ENCODE measurements around the gene TMEFF1.

DNA sequence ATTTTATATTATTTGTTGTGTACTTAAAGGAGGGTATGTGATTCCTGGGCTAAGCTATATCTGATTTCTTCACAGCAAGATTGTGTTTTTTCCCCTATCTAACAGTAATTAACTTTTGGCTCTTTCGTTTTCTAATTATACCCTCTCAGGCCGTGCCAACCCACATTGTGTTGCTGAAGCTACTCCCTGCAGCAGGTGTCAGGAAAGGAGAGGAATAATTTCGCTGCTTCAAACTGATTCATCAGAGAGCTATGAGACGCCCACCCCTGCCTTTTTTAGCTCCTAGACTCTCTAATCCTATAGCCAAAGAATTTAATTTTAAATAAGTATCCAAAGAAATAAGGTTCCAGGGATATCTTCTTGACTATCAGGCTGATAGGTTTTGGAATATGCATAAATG is 108.7 kb downstream of the TMEFF1 start:
- TF ChIP-seq, protein P1, sequence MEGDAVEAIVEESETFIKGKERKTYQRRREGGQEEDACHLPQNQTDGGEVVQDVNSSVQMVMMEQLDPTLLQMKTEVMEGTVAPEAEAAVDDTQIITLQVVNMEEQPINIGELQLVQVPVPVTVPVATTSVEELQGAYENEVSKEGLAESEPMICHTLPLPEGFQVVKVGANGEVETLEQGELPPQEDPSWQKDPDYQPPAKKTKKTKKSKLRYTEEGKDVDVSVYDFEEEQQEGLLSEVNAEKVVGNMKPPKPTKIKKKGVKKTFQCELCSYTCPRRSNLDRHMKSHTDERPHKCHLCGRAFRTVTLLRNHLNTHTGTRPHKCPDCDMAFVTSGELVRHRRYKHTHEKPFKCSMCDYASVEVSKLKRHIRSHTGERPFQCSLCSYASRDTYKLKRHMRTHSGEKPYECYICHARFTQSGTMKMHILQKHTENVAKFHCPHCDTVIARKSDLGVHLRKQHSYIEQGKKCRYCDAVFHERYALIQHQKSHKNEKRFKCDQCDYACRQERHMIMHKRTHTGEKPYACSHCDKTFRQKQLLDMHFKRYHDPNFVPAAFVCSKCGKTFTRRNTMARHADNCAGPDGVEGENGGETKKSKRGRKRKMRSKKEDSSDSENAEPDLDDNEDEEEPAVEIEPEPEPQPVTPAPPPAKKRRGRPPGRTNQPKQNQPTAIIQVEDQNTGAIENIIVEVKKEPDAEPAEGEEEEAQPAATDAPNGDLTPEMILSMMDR (IDR thresholded peaks at IDR 0.05), result no peak
- TF ChIP-seq POLR2A (IDR thresholded peaks at IDR 0.05) (no peak), POLR2AphosphoS5 (IDR thresholded peaks at IDR 0.05) (no peak), EP300 (IDR thresholded peaks at IDR 0.05) (no peak)

All from sigmoid colon (tissue), 4 donors.